Measurements from ENCODE around the gene PFKFB4. TPM values are rescaled to one million over a fixed set of nuclear protein-coding genes. Genes with fewer than 3 reads are reported as not detected.

The PFKFB4 gene
- total and polyA plus RNA-seq, 2 experiments from 2014 or later = 8.6 to 22.9 TPM

DNA sequence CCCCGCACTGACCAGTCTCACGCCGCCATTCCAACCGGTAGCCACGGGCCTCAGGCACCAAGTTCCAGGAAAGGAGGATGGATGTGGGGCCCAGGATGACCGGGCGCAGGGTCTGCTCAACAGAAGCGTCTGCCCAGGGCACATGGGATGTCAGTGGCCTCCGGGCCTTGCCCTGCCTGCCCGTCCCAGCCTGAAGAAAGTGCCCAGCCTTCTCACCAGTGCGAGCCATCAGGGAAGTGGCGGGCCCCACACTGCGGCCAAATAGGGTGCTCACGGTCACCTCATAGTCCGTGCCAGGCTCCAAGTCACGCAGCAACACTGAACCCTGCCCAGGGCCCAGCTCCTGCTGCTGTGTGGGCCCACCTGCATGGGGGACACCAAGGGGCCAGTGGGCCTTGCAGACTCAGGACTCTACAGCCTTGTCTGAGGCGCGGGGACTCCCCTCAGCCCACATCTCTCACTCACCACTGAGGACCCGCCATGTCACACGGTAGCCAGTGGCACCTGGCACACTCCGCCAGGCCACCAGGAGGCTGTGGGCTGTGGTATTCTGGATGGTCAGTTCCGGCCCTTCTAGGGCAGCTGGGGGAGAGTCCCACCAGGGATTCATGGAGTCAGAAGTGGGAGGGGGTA is 35.4 kb upstream of the PFKFB4 start:
- H3K9me2 ChIP-seq (ENCODE audit: insufficient read depth) = no peaks in the 10 kb centered on the region
- 0 out of 2 replicates have a peak, but pooled peaks cover 7% of the 10 kb centered on the region for H3F3A ChIP-seq (replicated peaks; ENCODE audit: low read depth)
- peaks cover 11% of the 10 kb centered on the region; the same call in 1 of the 2 replicates for H3K27me3 ChIP-seq (ENCODE audit: insufficient read depth)
- Mint-ChIP-seq H3K9me3 (no peaks in the 10 kb centered on the region), H3K4me1 (peaks cover 21% of the 10 kb centered on the region), H3K4me3 (no peak overlapping the region), H3K36me3 (ENCODE audit: low read depth) (no peaks in the 10 kb centered on the region; the same call in 2 of the 3 replicates), H3K27ac (no peak overlapping the region), H3K27me3 (ENCODE audit: insufficient read depth, low read depth, poor library complexity) (peaks cover 22% of the 10 kb centered on the region)
- ATAC-seq (no peak), DNase-seq (ENCODE audit: low spot score) (no peak)
- no peaks in the 10 kb centered on the region for H4K20me1 ChIP-seq (replicated peaks; ENCODE audit: insufficient read depth)
- H3K4me3 ChIP-seq = no peak overlapping the region
- peaks cover 17% of the 10 kb centered on the region; the same call in 1 of the 2 replicates for H3K4me1 ChIP-seq (ENCODE audit: insufficient read depth)
- H3K27ac ChIP-seq (ENCODE audit: low read depth) = no peak overlapping the region
- no peak overlapping the region for H3K4me2 ChIP-seq
- TF ChIP-seq EZH2phosphoT487 (IDR thresholded peaks at IDR 0.05; ENCODE audit: unreplicated experiment) (no peak), JUNB (IDR thresholded peaks at IDR 0.05; ENCODE audit: unreplicated experiment) (no peak), ZNF331 (CRISPR knock-in tag; IDR thresholded peaks at IDR 0.05; ENCODE audit: low read depth) (no peak), NANOG (IDR thresholded peaks at IDR 0.05; ENCODE audit: borderline replicate concordance) (no peak)
- TF ChIP-seq, protein P1, sequence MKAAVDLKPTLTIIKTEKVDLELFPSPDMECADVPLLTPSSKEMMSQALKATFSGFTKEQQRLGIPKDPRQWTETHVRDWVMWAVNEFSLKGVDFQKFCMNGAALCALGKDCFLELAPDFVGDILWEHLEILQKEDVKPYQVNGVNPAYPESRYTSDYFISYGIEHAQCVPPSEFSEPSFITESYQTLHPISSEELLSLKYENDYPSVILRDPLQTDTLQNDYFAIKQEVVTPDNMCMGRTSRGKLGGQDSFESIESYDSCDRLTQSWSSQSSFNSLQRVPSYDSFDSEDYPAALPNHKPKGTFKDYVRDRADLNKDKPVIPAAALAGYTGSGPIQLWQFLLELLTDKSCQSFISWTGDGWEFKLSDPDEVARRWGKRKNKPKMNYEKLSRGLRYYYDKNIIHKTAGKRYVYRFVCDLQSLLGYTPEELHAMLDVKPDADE (IDR thresholded peaks at IDR 0.05) = no peak
- no peaks in the 10 kb centered on the region for H3K79me2 ChIP-seq (replicated peaks; ENCODE audit: insufficient read depth)
- no peak overlapping the region for H2AFZ ChIP-seq
- no peaks in the 10 kb centered on the region for H3K36me3 ChIP-seq (ENCODE audit: insufficient read depth)

DNA sequence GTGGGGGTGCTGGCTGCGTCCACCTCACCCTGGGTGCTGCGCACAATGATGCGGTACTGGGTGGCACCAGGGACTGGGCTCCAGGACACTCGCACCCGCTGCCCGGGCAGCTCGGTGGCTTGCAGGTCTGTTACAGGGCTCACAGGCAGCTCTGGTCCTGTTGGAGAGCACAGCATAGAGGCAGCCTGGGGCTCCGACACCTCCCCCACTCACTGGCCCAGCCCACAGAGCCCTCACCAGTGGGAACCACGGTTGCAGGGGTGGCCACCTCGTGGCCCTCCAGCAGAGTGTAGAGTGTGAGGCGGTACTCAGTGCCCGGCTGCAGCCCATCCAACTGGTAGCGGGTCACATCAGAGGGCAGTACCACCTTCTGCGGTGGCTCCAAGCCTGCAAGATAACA is 34.8 kb upstream of the PFKFB4 start:
- H3K4me1 ChIP-seq (ENCODE audit: insufficient read depth) = peaks cover 17% of the 10 kb centered on the region; the same call in 1 of the 2 replicates
- DNase-seq (ENCODE audit: low spot score) (no peak), ATAC-seq (no peak)
- no peak overlapping the region for H3K4me2 ChIP-seq
- Mint-ChIP-seq H3K4me1 (peaks cover 21% of the 10 kb centered on the region), H3K27me3 (ENCODE audit: insufficient read depth, low read depth, poor library complexity) (peaks cover 22% of the 10 kb centered on the region), H3K27ac (no peak overlapping the region), H3K9me3 (no peaks in the 10 kb centered on the region; the same call in 2 of the 3 replicates), H3K4me3 (no peak overlapping the region), H3K36me3 (ENCODE audit: low read depth) (no peaks in the 10 kb centered on the region; the same call in 2 of the 3 replicates)
- H3K4me3 ChIP-seq = no peak overlapping the region
- H3K9me2 ChIP-seq (ENCODE audit: insufficient read depth) = no peaks in the 10 kb centered on the region
- peaks cover 11% of the 10 kb centered on the region; the same call in 1 of the 2 replicates for H3K27me3 ChIP-seq (ENCODE audit: insufficient read depth)
- no peak overlapping the region for H2AFZ ChIP-seq
- no peaks in the 10 kb centered on the region for H3K79me2 ChIP-seq (replicated peaks; ENCODE audit: insufficient read depth)
- no peak overlapping the region for H3K27ac ChIP-seq (ENCODE audit: low read depth)
- no peaks in the 10 kb centered on the region for H4K20me1 ChIP-seq (replicated peaks; ENCODE audit: insufficient read depth)
- H3K36me3 ChIP-seq (ENCODE audit: insufficient read depth) = no peaks in the 10 kb centered on the region
- H3F3A ChIP-seq (replicated peaks; ENCODE audit: low read depth) = 0 out of 2 replicates have a peak, but pooled peaks cover 7% of the 10 kb centered on the region
- TF ChIP-seq EZH2 (IDR thresholded peaks at IDR 0.05; ENCODE audit: low read depth, unreplicated experiment) = no peak
- TF ChIP-seq, protein P2, sequence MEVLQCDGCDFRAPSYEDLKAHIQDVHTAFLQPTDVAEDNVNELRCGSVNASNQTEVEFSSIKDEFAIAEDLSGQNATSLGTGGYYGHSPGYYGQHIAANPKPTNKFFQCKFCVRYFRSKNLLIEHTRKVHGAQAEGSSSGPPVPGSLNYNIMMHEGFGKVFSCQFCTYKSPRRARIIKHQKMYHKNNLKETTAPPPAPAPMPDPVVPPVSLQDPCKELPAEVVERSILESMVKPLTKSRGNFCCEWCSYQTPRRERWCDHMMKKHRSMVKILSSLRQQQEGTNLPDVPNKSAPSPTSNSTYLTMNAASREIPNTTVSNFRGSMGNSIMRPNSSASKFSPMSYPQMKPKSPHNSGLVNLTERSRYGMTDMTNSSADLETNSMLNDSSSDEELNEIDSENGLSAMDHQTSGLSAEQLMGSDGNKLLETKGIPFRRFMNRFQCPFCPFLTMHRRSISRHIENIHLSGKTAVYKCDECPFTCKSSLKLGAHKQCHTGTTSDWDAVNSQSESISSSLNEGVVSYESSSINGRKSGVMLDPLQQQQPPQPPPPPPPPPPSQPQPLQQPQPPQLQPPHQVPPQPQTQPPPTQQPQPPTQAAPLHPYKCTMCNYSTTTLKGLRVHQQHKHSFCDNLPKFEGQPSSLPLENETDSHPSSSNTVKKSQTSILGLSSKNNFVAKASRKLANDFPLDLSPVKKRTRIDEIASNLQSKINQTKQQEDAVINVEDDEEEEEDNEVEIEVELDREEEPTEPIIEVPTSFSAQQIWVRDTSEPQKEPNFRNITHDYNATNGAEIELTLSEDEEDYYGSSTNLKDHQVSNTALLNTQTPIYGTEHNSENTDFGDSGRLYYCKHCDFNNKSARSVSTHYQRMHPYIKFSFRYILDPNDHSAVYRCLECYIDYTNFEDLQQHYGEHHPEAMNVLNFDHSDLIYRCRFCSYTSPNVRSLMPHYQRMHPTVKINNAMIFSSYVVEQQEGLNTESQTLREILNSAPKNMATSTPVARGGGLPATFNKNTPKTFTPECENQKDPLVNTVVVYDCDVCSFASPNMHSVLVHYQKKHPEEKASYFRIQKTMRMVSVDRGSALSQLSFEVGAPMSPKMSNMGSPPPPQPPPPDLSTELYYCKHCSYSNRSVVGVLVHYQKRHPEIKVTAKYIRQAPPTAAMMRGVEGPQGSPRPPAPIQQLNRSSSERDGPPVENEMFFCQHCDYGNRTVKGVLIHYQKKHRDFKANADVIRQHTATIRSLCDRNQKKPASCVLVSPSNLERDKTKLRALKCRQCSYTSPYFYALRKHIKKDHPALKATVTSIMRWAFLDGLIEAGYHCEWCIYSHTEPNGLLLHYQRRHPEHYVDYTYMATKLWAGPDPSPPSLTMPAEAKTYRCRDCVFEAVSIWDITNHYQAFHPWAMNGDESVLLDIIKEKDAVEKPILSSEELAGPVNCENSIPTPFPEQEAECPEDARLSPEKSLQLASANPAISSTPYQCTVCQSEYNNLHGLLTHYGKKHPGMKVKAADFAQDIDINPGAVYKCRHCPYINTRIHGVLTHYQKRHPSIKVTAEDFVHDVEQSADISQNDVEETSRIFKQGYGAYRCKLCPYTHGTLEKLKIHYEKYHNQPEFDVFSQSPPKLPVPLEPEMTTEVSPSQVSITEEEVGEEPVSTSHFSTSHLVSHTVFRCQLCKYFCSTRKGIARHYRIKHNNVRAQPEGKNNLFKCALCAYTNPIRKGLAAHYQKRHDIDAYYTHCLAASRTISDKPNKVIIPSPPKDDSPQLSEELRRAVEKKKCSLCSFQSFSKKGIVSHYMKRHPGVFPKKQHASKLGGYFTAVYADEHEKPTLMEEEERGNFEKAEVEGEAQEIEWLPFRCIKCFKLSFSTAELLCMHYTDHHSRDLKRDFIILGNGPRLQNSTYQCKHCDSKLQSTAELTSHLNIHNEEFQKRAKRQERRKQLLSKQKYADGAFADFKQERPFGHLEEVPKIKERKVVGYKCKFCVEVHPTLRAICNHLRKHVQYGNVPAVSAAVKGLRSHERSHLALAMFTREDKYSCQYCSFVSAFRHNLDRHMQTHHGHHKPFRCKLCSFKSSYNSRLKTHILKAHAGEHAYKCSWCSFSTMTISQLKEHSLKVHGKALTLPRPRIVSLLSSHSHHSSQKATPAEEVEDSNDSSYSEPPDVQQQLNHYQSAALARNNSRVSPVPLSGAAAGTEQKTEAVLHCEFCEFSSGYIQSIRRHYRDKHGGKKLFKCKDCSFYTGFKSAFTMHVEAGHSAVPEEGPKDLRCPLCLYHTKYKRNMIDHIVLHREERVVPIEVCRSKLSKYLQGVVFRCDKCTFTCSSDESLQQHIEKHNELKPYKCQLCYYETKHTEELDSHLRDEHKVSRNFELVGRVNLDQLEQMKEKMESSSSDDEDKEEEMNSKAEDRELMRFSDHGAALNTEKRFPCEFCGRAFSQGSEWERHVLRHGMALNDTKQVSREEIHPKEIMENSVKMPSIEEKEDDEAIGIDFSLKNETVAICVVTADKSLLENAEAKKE (CRISPR knock-in tag; IDR thresholded peaks at IDR 0.05) = no peak
- no peak for TF ChIP-seq POLR2AphosphoS5 (IDR thresholded peaks at IDR 0.05; ENCODE audit: low read depth)
- no peak for TF ChIP-seq STAT1 (IDR thresholded peaks at IDR 0.05; ENCODE audit: unreplicated experiment)
- TF ChIP-seq, protein P1 (IDR thresholded peaks at IDR 0.05) = no peak
- TF ChIP-seq CREB1 (CRISPR knock-in tag; IDR thresholded peaks at IDR 0.05; ENCODE audit: low read depth) = no peak
